Omental fat pad (tissue), 4 donors: ENCODE data around the gene LY9. TPM values are rescaled to one million over a fixed set of nuclear protein-coding genes. Genes with fewer than 3 reads are reported as not detected.

ENCODE experiments used
- ATAC-seq: fragments of 150-250 bp; one replicate; pipeline ENCODE4 v1.9.1; 2016; ENCODE audit warnings: mild to moderate bottlenecking, moderate library complexity; ENCODE audit not compliant: low FRiP score
- DNase-seq: peaks from one replicate; pipeline ENCODE4 v3.0.0-alpha.2; 2019; ENCODE audit warnings: low spot score
- CTCF ChIP-seq, 3 donors: fragments of 450-650 bp; IDR thresholded peaks; one replicate each; pipeline ENCODE4 v1.5.1; 2016 to 2017; ENCODE audit warnings: antibody characterized with exemption in 3 of 3, mild to moderate bottlenecking in 3 of 3, moderate library complexity in 2 of 3
- total RNA-seq, 4 donors: library from RNA; depleted of rRNA; stranded (reverse); fragments of >200 nt; gene quantifications; one replicate each; pipeline ENCODE4 v1.1.0, GENCODE V29; 2016

The LY9 gene
- total RNA-seq, 4 donors from 2014 or later = 0.95 to 3.2 (median 1.4) TPM

GRCh38 chr1:160773093-160773492 lies 22.9 kb upstream of the LY9 start:
- no peak for TF ChIP-seq CTCF (IDR thresholded peaks at IDR 0.05)
- ATAC-seq = no peak
- DNase-seq = no peak

GRCh38 chr1:160774886-160775719 lies 20.9 kb upstream of the LY9 start:
- DNase-seq = no peak
- TF ChIP-seq CTCF (IDR thresholded peaks at IDR 0.05) = no peak
- ATAC-seq = no peak

DNA sequence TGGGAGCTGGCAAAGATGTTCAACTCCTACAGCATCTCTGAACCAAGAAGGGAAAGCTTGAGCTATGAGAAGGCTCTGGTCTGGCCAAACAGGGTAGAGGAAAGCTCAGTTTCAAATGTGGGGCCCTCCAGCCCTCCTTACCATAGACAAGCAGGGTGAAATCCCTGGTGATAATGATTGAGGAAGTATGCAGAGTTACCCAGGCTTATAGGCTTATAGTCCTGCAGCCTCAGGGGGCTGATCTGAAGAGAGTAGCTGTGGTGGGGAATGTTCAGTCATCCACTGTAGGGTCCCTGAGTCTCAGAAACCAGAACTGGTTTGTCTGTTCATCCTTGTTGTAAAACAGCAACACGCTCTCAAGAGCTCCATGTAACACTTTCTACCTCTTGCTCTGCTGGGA lies 19.8 kb upstream of the LY9 start:
- ATAC-seq = no peak
- TF ChIP-seq CTCF (IDR thresholded peaks at IDR 0.05) = no peak
- no peak for DNase-seq

GRCh38 chr1:160777486-160778089 lies 18.4 kb upstream of the LY9 start:
- TF ChIP-seq CTCF (IDR thresholded peaks at IDR 0.05) = no peak
- DNase-seq (no peak), ATAC-seq (no peak)

GRCh38 chr1:160778976-160779375 lies 17.0 kb upstream of the LY9 start:
- ATAC-seq (no peak), DNase-seq (no peak)
- TF ChIP-seq CTCF (IDR thresholded peaks at IDR 0.05) = no peak

GRCh38 chr1:160779626-160780397 lies 16.2 kb upstream of the LY9 start:
- ATAC-seq (no peak), DNase-seq (no peak)
- TF ChIP-seq CTCF (IDR thresholded peaks at IDR 0.05) = no peak
